ENCODE measurements around the gene OSR1.

DNA sequence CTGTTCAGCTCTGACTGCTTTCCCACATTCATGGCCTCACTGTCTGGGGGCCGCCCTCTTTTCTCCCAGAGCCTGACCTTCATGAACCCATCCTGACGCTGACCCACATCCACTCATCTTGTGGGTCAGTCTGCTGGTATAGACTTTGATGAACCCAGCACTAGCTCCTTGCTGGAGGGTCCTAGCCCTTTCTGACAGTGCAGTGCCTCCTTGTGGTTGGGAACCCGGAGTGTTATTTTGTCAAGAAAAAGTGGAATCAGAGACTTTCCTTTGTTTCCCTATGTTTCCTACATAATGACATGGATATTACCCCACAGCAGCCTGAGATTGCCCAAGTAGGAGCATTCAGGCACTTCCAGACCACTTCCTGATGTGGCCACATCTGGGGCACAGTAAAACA lies 19.3 kb upstream of the OSR1 start:
- TF ChIP-seq CTCF (IDR thresholded peaks at IDR 0.05), result peak; percentile 47
- no peak for TF ChIP-seq EZH2 (IDR thresholded peaks at IDR 0.05)
- no peak for TF ChIP-seq EZH2phosphoT487 (IDR thresholded peaks at IDR 0.05)

Data from neural progenitor cell (in vitro differentiated cells).